H1 (cell line): ENCODE data around the gene CADM1. TPM values are rescaled to one million over a fixed set of nuclear protein-coding genes. Genes with fewer than 3 reads are reported as not detected.

ENCODE experiments used
- POU5F1 ChIP-seq: IDR thresholded peaks from 2 replicates; pipeline ENCODE4 v1.6.1; 2011; ENCODE audit warnings: low read depth, mild to moderate bottlenecking, low read length, moderate library complexity
- RXRA ChIP-seq: IDR thresholded peaks from 2 replicates; pipeline ENCODE4 v1.6.1; 2011; ENCODE audit warnings: low read depth, mild to moderate bottlenecking, low read length, moderate library complexity; ENCODE audit not compliant: insufficient read depth
- TCF12 ChIP-seq: IDR thresholded peaks from 2 replicates; pipeline ENCODE4 v1.6.1; 2011; ENCODE audit warnings: low read depth, mild to moderate bottlenecking, low read length
- YY1 ChIP-seq: IDR thresholded peaks from 2 replicates; pipeline ENCODE4 v1.6.1; 2011; ENCODE audit warnings: low read depth, mild to moderate bottlenecking, low read length
- polyA plus RNA-seq, 7 experiments: library from polyadenylated mRNA; depleted of rRNA in 3 of 7; stranded (reverse) in 5 of 7; unstranded in 2 of 7; fragments of >200 nt in 5 of 7; fragments of 200-250 nt in 2 of 7; gene quantifications; 1 replicate in 5 of 7; 2 replicates in 1 of 7; 4 replicates in 1 of 7; pipeline versions ENCODE4 v1.2.1 to v1.2.3, GENCODE V29; 2011 to 2013; ENCODE audit warnings: missing spikeins in 2 of 7, mixed read lengths in 2 of 7
- total RNA-seq: library from RNA; stranded (reverse); fragmentation: NEBNext Ultra II Directional; extraction: Animal tissue kit (Norgen Biotek cat#: 25700); gene quantifications from 2 replicates; pipeline ENCODE4 v1.2.1, GENCODE V29; 2021

CADM1 gene
- total and polyA plus RNA-seq, 2 of the 8 experiments (the other 6 are each of a cell fraction or from before 2014, with no cell fraction given): 8.3 to 25.3 TPM

DNA sequence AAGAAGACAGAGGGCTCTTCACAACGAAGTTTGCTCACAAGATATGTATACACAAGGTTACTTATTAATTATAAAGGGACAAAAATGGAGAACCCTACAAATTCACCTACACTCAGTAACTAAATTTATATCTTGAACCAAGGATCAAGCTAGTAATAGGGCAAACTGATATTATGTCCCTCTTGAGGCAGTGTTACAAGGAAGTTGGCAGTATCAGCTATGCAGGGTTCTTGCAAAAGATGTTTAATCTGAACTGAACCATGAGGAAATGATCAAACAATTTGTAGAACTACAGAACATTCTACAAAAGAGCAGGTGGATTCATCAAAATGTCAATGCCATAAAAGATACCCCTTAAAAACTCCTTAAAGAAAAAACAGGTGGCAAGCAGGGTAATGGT, 10.7 kb downstream of the CADM1 start (continued):
- TF ChIP-seq POU5F1: no peak
- no peak for TF ChIP-seq TCF12
- TF ChIP-seq RXRA: no peak
- no peak for TF ChIP-seq YY1
